A673 (cell line): ENCODE data around the gene ABHD8. TPM values are rescaled to one million over a fixed set of nuclear protein-coding genes. Genes with fewer than 3 reads are reported as not detected.

Experiments
- Bru-seq: library from RNA; stranded (reverse); fragments of 400-500 nt; gene quantifications from one replicate; lab custom pipeline; 2021; lab: Mats Ljungman, UMichigan
- BruChase-seq, 2 experiments: library from RNA; stranded (reverse); fragments of 400-500 nt; gene quantifications; one replicate each; lab custom pipeline; 2021; lab: Mats Ljungman, UMichigan
- BruUV-seq: library from RNA; stranded (reverse); fragments of 400-500 nt; replicated peaks from 2 replicates; lab custom pipeline; 2021; lab: Mats Ljungman, UMichigan
- CTCF ChIA-PET: fragments of 300-600 bp; sonication (Branson Sonifier 250); formaldehyde crosslinking; loops from one replicate; lab custom pipeline; 2022; ENCODE audit warnings: antibody characterized with exemption; lab: Charles Lee
- POLR2A ChIA-PET: fragments of 300-600 bp; sonication (Branson Sonifier 250); formaldehyde crosslinking; loops from one replicate; lab custom pipeline; 2022; ENCODE audit warnings: antibody characterized with exemption; ENCODE audit not compliant: low non-redundant PET; lab: Charles Lee
- DNase-seq: peaks from one replicate; pipeline ENCODE4 v3.0.0-alpha.2; 2015; ENCODE audit warnings: low spot score
- H3K27ac ChIP-seq: fragments of 200-600 bp; sonication (generic); 2 replicates; pipeline ENCODE4 v1.5.1; 2016; ENCODE audit warnings: mixed run types, low read depth, mild to moderate bottlenecking, mixed read lengths, antibody characterized with exemption, low read length; ENCODE audit not compliant: poor library complexity, severe bottlenecking
- H3K27me3 ChIP-seq: fragments of 200-600 bp; sonication (generic); replicated peaks from 2 replicates; pipeline ENCODE4 v1.6.1; 2017; ENCODE audit warnings: mixed run types, low read depth, mild to moderate bottlenecking, mixed read lengths, antibody characterized with exemption, low read length; ENCODE audit not compliant: insufficient read depth, poor library complexity
- H3K36me3 ChIP-seq: fragments of 200-600 bp; sonication (generic); 2 replicates; pipeline ENCODE4 v1.6.1; 2016; ENCODE audit warnings: mixed run types, mild to moderate bottlenecking, mixed read lengths, antibody characterized with exemption, low read length; ENCODE audit not compliant: insufficient read depth, poor library complexity, severe bottlenecking
- H3K4me1 ChIP-seq: fragments of 200-600 bp; sonication (generic); 2 replicates; pipeline ENCODE4 v1.6.1; 2017; ENCODE audit warnings: mixed run types, mild to moderate bottlenecking, mixed read lengths, antibody characterized with exemption, low read length; ENCODE audit not compliant: insufficient read depth, poor library complexity, severe bottlenecking
- H3K4me3 ChIP-seq: fragments of 200-600 bp; sonication (generic); 2 replicates; pipeline ENCODE4 v1.5.1; 2016; ENCODE audit warnings: low read depth, mixed run types, mild to moderate bottlenecking, mixed read lengths, low read length; ENCODE audit not compliant: poor library complexity, severe bottlenecking
- H3K9me3 ChIP-seq: fragments of 200-600 bp; sonication (generic); 2 replicates; pipeline ENCODE4 v1.6.1; 2016; ENCODE audit warnings: mixed run types, low read depth, mild to moderate bottlenecking, mixed read lengths, antibody characterized with exemption, low read length; ENCODE audit not compliant: poor library complexity, severe bottlenecking
- CTCF ChIP-seq: fragments of 300-800, 200-600 bp; sonication (generic); conservative IDR thresholded peaks from 2 replicates; pipeline ENCODE4 v1.5.1; 2017; ENCODE audit warnings: low read depth, mild to moderate bottlenecking, antibody characterized with exemption, low read length, moderate library complexity, mixed read lengths
- EZH2 ChIP-seq: fragments of 200-600 bp; sonication (generic); IDR thresholded peaks from 2 replicates; pipeline ENCODE4 v1.6.1; 2017; ENCODE audit warnings: borderline replicate concordance, low read depth, mild to moderate bottlenecking, mixed read lengths, antibody characterized with exemption, low read length; ENCODE audit not compliant: poor library complexity, severe bottlenecking
- intact Hi-C: fragments of 100-400 bp; cut with micrococcal nuclease; formaldehyde crosslinking; loops from one replicate; pipeline ENCODE4 v1.10.0; 2022; ENCODE audit not compliant: unreplicated experiment
- long read RNA-seq: library from polyadenylated mRNA; stranded (forward); transcript quantifications from one replicate; pipeline ENCODE4 v2.0.0, GENCODE V29; 2022
- total RNA-seq: library from RNA; stranded (reverse); gene quantifications from 2 replicates; pipeline ENCODE4 v1.2.3, GENCODE V29; 2021

The ABHD8 gene, protein sequence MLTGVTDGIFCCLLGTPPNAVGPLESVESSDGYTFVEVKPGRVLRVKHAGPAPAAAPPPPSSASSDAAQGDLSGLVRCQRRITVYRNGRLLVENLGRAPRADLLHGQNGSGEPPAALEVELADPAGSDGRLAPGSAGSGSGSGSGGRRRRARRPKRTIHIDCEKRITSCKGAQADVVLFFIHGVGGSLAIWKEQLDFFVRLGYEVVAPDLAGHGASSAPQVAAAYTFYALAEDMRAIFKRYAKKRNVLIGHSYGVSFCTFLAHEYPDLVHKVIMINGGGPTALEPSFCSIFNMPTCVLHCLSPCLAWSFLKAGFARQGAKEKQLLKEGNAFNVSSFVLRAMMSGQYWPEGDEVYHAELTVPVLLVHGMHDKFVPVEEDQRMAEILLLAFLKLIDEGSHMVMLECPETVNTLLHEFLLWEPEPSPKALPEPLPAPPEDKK
- total RNA-seq (11.0 and 16.8 TPM in 2 replicates), Bru-seq, nascent RNA (percentile 44 among the genes with signal in this experiment), BruChase-seq, experiment 1, labeled RNA remaining after a 2-hour chase (percentile 46 among the genes with signal in this experiment), BruChase-seq, experiment 2, labeled RNA remaining after a 6-hour chase (percentile 52 among the genes with signal in this experiment)
- long read RNA-seq, transcript ABHD8-201 (5 exons, 2,090 nt) = major isoform, 47 of 59 reads
- long read RNA-seq, partial matches to known transcripts = 1 of 59 reads
- long read RNA-seq, other reads (novel, unspliced or antisense) = 11 of 59 reads

- intact Hi-C loops = no loop called here
- Histone ChIP-seq H3K36me3 (peaks cover 4% of the 10 kb centered on the region), H3K4me3 (peak within 1 kb of the TSS; percentile 86), H3K27me3 (no peaks in the 10 kb centered on the region), H3K4me1 (peaks cover 19% of the 10 kb centered on the region), H3K9me3 (no peaks in the 10 kb centered on the region), H3K27ac (peak within 1 kb of the TSS; percentile 85)
- DNase-seq = peak; percentile 96
- 0 out of 2 replicates have a peak, but pooled peaks have one; percentile 34 for TF ChIP-seq CTCF
- no peak for TF ChIP-seq EZH2
- POLR2A ChIA-PET = interaction anchor here (0.7 kb wide), 1 partner anchor 1165 kb away, joined by 4 read pairs; no protein-coding TSS in a partner anchor
- BruUV-seq = no TSS peak
- CTCF ChIA-PET = no interaction called here
Measured at GRCh38 chr19:17303167-17303939, at the start of gene ABHD8. TSS of gene ABHD8 (minus strand) at chr19:17303425. CDS start at chr19:17301616, 1,809 bp downstream.

DNA sequence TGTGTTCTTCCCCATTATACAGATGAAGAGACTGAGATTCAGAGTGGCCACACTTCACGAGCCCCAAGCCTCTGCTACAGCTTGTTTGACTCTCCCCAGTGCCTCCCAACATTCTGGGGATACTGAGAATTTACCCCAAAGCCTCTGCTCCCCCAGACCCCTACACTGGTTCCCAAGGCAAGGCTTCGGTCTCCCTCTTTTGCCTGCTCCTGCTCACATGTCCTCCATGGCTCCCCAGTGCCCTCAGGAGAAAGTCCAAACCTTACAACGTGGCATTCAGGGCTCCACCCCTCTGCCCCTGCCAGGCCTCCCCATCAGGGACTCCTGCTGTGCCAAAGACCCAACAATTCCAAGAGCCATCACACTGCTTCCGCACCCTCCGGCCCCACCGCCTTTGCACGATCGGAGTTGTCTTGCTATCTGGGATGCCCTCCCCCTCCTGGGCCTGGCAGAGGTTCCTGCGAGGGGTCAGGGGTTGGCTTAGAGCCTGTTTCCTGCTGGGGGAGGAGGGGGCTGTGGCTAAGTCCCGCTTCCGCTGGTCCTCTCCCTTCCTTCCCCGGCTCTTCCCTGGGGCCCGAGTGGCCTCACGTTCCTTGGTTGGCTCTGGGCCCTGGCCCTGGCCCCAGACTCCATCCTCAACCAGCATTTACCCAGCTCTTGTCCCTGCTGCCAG, 49.5 kb upstream of the ABHD8 start:
- ChIA-PET CTCF (interaction anchor here (0.6 kb wide), 1 partner anchor 10 kb away, joined by 3 read pairs; no protein-coding TSS in a partner anchor), POLR2A (no interaction called here)
- DNase-seq = no peak
- TF ChIP-seq EZH2 (no peak), CTCF (no peak)
- intact Hi-C loops = no loop called here
- Histone ChIP-seq H3K27ac (no peak overlapping the region), H3K36me3 (no peaks in the 10 kb centered on the region), H3K9me3 (no peaks in the 10 kb centered on the region), H3K4me3 (no peak overlapping the region), H3K4me1 (no peaks in the 10 kb centered on the region), H3K27me3 (no peaks in the 10 kb centered on the region)
- BruUV-seq = no TSS peak
